Tibial artery (tissue), 4 donors: ENCODE measurements around the gene TWF2.

ENCODE experiments used
- DNase-seq, 2 donors: peaks; one replicate each; pipeline ENCODE4 v3.0.0-alpha.2; 2019
- H3K27ac ChIP-seq, 2 donors: fragments of 200-600 bp; sonication (generic) in 1 of 2; 1 replicate in 1 of 2; 2 replicates in 1 of 2; pipeline ENCODE4 v1.5.1; 2018 to 2019; ENCODE audit warnings: mild to moderate bottlenecking in 1 of 2
- H3K27me3 ChIP-seq, 2 donors: fragments of 200-600 bp; sonication (generic) in 1 of 2; one replicate each; pipeline versions ENCODE4 v1.5.1 to v1.6.0; 2016 to 2019
- H3K36me3 ChIP-seq, 3 donors: fragments of 200-600 bp; sonication (generic) in 2 of 3; one replicate each; pipeline ENCODE4 v1.5.1; 2016 to 2019; ENCODE audit warnings: mild to moderate bottlenecking in 2 of 3
- H3K4me1 ChIP-seq, 4 donors: fragments of 200-600 bp; sonication (generic) in 2 of 4; 1 replicate in 3 of 4; 2 replicates in 1 of 4; pipeline ENCODE4 v1.5.1; 2016 to 2019
- H3K4me3 ChIP-seq, 2 donors: fragments of 200-600 bp; sonication (generic) in 1 of 2; 1 replicate in 1 of 2; 2 replicates in 1 of 2; pipeline ENCODE4 v1.5.1; 2018 to 2019; ENCODE audit warnings: mild to moderate bottlenecking in 2 of 2
- H3K9me3 ChIP-seq, 3 donors: fragments of 200-600 bp; sonication (generic) in 1 of 3; one replicate each; pipeline ENCODE4 v1.5.1; 2016 to 2019
- intact Hi-C: fragments of 100-400 bp; cut with DNase I; formaldehyde crosslinking; loops from one replicate; pipeline ENCODE4 v1.15.0; 2023; ENCODE audit warnings: low total_unique reads
- TF ChIP-seq, protein P1 (sequence below), 2 experiments: fragments of 200-600 bp in 1 of 2; fragments of 450-650 bp in 1 of 2; IDR thresholded peaks; one replicate each; pipeline ENCODE4 v1.5.1; 2017 to 2019; ENCODE audit warnings: antibody characterized with exemption in 2 of 2, mild to moderate bottlenecking in 1 of 2, moderate library complexity in 1 of 2

TWF2 gene

DNA sequence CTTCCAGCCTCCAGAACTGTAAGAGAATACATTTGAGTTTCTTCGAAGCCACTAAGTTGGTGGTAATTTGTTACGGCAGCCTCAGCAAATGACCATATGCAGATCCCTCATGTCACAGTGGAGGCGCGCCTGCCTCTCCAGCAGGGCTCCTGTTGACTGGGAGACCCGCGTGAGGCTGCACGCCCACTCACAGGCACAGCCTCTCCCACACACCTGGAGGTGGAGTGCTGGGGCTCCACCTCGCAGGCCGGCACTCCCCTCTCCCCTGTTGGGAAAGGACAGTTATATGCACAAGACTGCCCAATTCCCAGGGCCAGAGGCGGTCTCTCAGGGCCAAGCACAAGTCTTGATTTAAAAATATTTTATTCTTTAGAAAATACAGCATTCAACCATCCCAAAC, 10.7 kb downstream of the TWF2 start:
- no peak for DNase-seq
- Histone ChIP-seq H3K36me3 (peaks cover 30 to 72% (median 51%) of the 10 kb centered on the region in 3 donors), H3K27ac (no peak overlapping the region), H3K9me3 (no peaks in the 10 kb centered on the region), H3K4me1 (peaks cover 0 to 9% (median 3%) of the 10 kb centered on the region in 4 donors), H3K27me3 (no peaks in the 10 kb centered on the region), H3K4me3 (no peak overlapping the region)
- intact Hi-C loops: no loop called here
- TF ChIP-seq, protein P1, sequence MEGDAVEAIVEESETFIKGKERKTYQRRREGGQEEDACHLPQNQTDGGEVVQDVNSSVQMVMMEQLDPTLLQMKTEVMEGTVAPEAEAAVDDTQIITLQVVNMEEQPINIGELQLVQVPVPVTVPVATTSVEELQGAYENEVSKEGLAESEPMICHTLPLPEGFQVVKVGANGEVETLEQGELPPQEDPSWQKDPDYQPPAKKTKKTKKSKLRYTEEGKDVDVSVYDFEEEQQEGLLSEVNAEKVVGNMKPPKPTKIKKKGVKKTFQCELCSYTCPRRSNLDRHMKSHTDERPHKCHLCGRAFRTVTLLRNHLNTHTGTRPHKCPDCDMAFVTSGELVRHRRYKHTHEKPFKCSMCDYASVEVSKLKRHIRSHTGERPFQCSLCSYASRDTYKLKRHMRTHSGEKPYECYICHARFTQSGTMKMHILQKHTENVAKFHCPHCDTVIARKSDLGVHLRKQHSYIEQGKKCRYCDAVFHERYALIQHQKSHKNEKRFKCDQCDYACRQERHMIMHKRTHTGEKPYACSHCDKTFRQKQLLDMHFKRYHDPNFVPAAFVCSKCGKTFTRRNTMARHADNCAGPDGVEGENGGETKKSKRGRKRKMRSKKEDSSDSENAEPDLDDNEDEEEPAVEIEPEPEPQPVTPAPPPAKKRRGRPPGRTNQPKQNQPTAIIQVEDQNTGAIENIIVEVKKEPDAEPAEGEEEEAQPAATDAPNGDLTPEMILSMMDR (IDR thresholded peaks at IDR 0.05): no peak

DNA sequence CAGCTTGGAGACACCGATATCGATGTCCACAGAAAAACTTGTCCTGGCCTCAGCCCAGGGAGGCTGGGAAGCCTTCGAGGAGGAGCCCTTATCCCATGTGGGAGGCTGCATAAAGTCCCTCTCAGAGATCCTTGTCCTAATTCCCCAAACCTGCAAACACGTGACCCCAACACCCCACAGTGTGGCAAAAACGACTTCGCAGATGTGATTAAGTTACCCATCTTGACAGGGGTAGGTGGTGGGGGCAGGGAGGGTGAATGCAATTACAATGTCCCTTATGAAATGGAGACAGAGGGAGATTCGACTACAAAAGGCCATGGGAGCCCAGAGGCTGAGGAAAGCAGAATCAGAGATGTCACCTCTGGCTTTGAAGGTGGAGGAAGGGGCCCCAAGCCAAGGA, 11.2 kb downstream of the TWF2 start:
- intact Hi-C loops: no loop called here
- Histone ChIP-seq H3K4me3 (no peak overlapping the region), H3K4me1 (peaks cover 0 to 9% (median 3%) of the 10 kb centered on the region in 4 donors)

DNA sequence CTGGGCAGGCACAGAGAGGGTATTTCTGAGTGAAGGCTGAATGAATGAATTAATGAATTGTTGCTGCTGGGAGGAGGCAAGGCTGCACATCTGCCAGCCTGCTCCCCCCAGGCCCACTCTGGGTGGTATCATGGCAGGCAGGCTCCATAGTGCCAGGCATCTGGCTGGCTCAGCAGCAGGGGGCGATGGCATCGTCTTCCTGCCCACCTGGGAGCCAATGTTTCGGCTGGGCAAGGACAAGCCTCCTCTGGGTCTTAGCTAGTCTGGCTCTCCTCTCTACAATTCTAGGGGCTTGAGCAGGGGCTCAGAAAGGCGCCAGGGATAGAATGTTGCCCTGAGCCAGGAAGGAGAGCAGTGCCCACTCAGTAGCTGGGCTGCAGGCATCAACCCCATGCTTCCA, 11.8 kb downstream of the TWF2 start:
- intact Hi-C loops: no loop called here
- no peak overlapping the region for H3K27ac ChIP-seq
- no peaks in the 10 kb centered on the region for H3K9me3 ChIP-seq
- no peak for DNase-seq
- H3K36me3 ChIP-seq: peaks cover 30 to 65% (median 44%) of the 10 kb centered on the region in 3 donors
- TF ChIP-seq, protein P1 (IDR thresholded peaks at IDR 0.05): no peak
- H3K4me1 ChIP-seq: peaks cover 0 to 9% (median under 1%) of the 10 kb centered on the region in 4 donors
- H3K4me3 ChIP-seq: no peak overlapping the region
- no peaks in the 10 kb centered on the region for H3K27me3 ChIP-seq

More for the DNA sequence above, 11.2 kb downstream of the TWF2 start:
- Histone ChIP-seq H3K27ac (no peak overlapping the region), H3K27me3 (no peaks in the 10 kb centered on the region), H3K36me3 (peaks cover 30 to 67% (median 50%) of the 10 kb centered on the region in 3 donors), H3K9me3 (no peaks in the 10 kb centered on the region)
- no peak for DNase-seq
- TF ChIP-seq, protein P1 (IDR thresholded peaks at IDR 0.05): no peak

DNA sequence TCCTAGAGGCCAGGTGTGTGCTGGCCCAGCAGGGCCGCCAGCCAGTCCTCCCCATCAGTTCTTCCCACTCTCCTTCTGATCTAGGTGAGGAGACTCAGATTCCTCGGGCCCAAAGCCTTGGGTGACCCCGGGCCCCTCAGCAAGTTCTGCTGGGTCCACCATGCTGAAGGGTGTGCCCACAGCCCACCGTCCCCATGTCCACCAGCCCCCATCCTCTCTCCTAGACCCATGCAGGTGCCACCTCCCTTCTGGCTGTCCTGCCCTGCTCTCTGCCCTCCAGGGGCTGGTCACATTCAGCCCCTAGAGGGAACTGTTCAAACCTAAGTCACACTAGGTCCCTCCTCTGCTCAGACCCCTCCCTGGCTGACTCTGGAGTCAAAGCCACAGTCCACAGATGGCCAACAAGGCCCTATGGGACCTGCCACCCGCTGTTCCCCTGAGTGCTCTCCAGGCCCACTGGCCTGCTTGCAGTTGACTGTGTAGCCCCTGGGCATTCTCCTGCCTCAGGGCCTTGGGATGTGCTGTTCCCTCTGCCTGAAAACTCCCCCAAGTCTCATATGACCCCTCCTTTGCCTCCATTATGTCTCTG, 12.6 kb downstream of the TWF2 start:
- TF ChIP-seq, protein P1 (IDR thresholded peaks at IDR 0.05): no peak
- H3K27ac ChIP-seq: no peak overlapping the region
- no peaks in the 10 kb centered on the region for H3K27me3 ChIP-seq

DNA sequence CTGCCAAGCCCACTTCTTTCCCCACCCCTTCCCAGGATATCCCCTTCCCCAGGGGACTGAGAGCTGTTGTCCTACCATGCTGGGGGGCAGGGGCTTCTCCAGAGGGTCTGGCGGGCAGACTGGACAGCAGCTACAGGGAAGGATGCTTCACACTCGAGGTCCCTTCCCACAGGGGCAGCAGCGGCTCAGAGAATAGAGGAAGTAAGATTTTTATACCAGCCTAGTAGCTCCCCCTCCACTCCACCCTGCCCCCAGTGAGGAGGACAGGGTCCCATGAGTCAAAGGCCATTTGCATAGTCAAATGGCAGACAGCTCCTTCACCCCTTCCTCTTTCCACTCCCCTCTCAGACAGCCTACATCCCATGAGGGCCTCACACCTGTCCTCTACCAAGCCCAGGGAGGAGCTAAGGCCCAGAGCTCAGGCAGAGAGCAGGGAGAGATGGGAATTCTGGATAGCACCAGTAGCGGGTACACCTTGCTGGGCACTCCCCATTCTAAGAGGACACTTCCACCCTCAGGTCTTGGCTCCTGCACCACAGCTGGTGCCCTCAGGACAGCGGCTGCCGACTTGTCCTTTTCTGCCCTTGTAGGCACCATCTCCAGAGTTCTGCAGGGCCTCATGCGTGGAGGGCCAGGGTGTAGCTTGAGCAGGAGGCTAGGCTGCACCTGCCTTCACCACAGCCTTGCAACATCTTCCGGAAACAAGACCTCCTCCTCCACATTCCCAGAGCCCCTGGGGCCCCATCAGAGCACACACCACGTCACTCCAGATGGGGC, 13.3 kb downstream of the TWF2 start, which contains the start of gene TLR9:
TLR9 (minus strand) TSS at position 194 of the 777 bp plus-strand sequence; CDS start at position 78, 116 bp downstream.
- Histone ChIP-seq H3K36me3 (peaks cover 23 to 50% (median 29%) of the 10 kb centered on the region in 3 donors), H3K9me3 (no peaks in the 10 kb centered on the region), H3K27ac (no peak within 1 kb of the TSS), H3K4me1 (peaks cover 0 to 15% (median 0%) of the 10 kb centered on the region in 4 donors), H3K27me3 (no peaks in the 10 kb centered on the region), H3K4me3 (no peak within 1 kb of the TSS)
- DNase-seq: no peak
- intact Hi-C loops: no loop called here
- TF ChIP-seq, protein P1 (IDR thresholded peaks at IDR 0.05): no peak

More for the DNA sequence above, 12.6 kb downstream of the TWF2 start:
- DNase-seq: no peak
- Histone ChIP-seq H3K9me3 (no peaks in the 10 kb centered on the region), H3K4me1 (peaks cover 0 to 11% (median 0%) of the 10 kb centered on the region in 4 donors), H3K36me3 (peaks cover 29 to 57% (median 36%) of the 10 kb centered on the region in 3 donors), H3K4me3 (no peak overlapping the region)
- intact Hi-C loops: no loop called here
